ENCODE results near the gene TALDO1.

The TALDO1 gene

DNA sequence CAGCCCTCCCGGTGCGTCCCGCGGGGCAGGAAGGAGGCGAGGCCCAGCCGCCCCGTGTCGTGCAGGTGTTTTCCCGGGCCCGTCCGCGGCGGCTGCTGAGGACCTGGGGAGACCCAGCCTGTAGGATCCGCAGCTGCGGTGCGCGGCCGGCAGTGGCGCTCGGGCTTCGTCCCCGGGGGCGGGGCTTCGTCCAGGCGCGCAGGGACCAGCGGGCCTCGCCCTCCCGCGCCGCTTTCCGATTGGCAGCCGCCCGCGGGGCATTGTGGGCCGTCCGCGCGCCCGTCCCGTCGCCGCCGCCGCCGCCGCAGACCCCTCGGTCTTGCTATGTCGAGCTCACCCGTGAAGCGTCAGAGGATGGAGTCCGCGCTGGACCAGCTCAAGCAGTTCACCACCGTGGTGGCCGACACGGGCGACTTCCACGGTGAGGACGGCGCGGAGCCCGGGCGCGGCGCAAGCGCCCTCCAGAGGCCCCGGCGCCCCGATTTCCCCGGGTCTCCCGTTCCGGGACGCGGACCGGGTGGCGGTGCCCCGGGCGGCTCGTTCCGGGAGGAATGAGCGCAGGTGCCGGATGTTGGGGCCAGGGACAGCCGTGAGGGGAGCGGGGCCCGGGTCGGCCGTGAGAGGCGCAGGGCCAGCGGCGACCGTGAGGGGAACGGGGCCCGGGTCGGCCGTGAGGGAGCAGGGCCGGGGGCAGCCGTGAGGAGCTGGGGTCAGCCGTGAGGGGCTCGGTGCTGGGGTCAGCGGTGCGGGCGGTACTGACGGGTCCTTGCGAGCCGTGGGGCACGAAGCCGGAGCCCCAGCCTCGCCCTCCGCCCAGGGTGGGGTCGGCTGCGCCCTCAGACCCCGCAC, at the start of gene TALDO1:
Gene TALDO1 (plus strand): TSS at position 307 of the 849 bp plus-strand sequence. CDS start 18 bp downstream, at position 325.
- peak; percentile 63 to 92 (median 73) for DNase-seq (ENCODE audit: low read depth in 3 of 3)

- DNase-seq (ENCODE audit: low read depth in 3 of 3), result no peak
These were observed 49.4 kb upstream of the TALDO1 start for GRCh38 chr11:697811-698311.

GRCh38 chr11:698493-699115, 48.7 kb upstream of the TALDO1 start:
- DNase-seq (ENCODE audit: low read depth in 3 of 3), result no peak

GRCh38 chr11:699116-699508, 48.2 kb upstream of the TALDO1 start:
- DNase-seq (ENCODE audit: low read depth in 3 of 3), result no peak

DNA sequence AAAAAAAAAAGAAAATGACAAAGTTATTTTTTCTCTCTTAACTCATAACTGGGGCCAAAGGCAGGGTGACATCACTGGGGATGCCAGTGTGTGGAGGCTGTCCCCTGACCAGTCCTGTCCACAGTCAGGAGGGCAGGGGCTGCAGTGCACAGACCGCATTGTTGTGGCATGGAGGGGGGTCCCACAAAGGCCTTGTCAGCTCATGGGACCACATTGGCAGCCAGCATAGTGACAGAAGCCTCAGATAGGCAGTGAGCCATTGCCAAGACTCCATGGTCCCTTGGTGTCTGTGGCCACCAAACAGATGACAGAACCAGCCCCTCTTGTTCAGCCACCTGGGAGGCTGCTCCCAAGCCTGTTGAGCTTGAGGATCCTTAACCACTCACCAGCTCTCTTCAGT, 47.5 kb upstream of the TALDO1 start:
- no peak for DNase-seq (ENCODE audit: low read depth in 3 of 3)

- DNase-seq (ENCODE audit: low read depth in 3 of 3), result no peak
These were observed 45.4 kb upstream of the TALDO1 start for GRCh38 chr11:701741-702461.

DNA sequence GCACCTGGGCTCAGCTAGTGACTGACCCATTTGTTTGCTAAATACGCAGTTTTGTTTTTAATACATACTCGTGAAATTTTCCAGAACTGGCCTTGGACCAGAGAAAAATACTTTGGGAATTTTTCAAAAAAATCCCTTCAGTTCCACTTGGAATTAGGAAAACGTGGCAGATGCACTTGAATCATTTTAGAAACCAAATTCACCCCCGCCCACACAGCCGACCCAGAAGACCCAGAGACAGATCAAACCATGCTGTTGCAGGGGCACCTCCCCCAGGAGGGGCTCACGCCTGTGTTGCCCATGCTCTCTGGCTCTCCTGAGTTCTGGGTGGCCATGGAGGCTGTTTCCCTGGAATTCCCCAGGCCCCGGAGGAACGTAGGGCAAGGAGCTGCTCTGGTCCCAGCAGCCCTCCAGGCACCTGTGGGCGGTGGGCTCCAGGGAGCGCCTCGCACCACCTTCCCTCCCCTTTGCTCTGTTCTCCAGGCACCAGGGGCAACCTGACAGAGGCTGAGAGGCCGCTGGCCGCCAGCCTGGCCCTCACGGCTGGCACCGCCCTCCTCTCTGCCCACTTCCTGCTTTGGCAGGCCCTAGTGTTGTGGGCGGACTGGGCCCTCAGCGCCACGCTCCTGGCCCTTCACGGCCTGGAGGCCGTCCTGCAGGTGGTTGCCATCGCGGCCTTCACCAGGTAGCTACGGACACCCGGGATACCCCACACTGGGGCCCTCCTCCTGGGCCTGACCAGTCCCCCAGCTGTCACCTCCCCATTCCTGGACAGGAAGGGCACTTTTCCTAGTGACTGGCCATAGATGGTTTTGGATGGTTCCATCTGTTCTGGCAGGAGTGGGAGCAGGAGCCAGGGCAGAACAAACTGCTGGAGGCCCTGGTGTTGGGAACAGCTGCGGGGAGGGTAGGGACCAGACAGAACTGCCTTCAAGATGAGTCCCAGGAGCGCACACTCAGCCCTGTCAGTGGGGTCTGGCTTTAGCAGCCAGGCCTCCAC, 44.5 kb upstream of the TALDO1 start:
- no peak for DNase-seq (ENCODE audit: low read depth in 3 of 3)

DNA sequence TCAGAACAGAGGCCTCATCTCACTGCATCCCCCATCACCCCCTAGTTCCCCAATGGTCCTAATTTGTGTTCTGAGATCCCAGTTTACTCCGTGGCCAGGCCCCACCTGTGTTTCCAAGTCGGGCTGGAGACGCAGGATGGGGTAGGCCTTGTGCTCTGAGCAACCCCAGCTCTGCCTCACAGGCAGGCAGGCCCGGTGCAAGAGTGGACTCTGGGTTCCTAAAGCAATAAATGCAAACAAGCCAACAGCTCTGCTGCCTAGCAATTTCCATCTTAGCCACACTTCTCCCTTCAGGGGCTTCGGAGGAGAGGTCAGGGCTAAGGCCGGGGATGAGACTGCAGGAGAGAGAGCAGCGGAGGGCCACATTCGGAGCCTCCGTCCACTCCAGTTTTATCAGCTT, 43.8 kb upstream of the TALDO1 start:
- no peak for DNase-seq (ENCODE audit: low read depth in 3 of 3)

DNA sequence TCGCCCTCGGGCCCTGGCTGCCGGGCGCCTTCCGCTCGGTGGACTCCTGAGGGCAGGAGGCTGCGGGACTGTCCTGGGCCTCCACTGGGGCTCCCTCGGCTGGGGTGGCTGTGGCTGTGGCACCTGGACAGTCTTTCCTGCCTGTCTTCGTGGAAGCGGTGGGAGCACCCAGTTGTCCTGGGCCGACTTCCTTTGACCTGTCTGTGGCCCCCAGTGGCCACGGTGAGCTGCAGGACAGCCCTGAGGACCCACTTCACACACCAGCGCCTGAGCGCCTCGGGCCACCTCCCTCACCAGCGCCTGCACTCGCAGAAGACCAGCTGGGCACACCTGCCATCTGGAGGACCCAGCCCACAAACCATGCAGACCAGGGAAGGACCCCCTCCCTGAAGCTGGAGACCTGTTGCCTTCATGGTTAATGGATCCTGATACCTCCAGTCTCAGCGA, 43.0 kb upstream of the TALDO1 start:
- DNase-seq (ENCODE audit: low read depth in 3 of 3), result no peak

GRCh38 chr11:704781-705645, 42.3 kb upstream of the TALDO1 start:
- DNase-seq (ENCODE audit: low read depth in 3 of 3), result no peak

DNA sequence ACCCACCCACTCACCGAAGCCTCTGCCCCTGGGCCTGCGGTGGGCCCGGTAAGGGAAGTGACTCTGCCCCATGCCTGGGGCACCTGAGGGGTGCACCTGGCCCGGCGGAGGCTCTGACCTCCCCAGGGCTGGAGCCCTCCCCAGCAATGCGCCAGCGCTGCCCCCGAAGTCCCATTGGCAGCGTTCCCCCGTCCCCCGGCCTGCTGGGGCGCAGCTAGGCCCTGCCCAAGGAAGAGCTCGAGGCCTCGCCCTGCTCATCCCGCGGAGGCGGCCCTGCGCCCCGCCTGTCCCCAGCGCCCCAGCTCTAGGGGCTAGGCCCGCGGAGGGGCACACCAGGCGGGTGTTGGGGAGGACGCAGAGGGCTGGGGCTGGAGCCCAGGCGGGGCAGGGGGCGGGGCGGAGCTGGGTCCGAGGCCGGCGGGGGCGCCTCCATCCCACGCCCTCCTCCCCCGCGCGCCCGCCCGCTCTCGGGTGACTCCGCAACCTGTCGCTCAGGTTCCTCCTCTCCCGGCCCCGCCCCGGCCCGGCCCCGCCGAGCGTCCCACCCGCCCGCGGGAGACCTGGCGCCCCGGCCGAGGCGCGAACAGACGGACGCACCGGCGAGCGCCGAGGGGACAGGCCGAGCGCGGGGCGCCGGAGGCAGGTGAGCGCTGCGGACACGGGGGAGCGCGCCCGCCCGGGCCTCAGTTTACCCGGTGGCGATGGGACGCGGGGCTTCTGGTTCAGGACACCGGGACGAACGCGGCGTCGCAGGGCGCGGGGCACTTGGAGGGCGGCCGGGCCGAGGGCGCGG, 41.4 kb upstream of the TALDO1 start, which contains the start of gene EPS8L2:
Gene EPS8L2 (plus strand): TSS at position 586 of the 793 bp plus-strand sequence. CDS start 3,177 bp downstream, outside the sequence.
- DNase-seq (ENCODE audit: low read depth in 3 of 3), result no peak

GRCh38 chr11:706439-706956, 40.8 kb upstream of the TALDO1 start:
- DNase-seq (ENCODE audit: low read depth in 3 of 3), result no peak

DNA sequence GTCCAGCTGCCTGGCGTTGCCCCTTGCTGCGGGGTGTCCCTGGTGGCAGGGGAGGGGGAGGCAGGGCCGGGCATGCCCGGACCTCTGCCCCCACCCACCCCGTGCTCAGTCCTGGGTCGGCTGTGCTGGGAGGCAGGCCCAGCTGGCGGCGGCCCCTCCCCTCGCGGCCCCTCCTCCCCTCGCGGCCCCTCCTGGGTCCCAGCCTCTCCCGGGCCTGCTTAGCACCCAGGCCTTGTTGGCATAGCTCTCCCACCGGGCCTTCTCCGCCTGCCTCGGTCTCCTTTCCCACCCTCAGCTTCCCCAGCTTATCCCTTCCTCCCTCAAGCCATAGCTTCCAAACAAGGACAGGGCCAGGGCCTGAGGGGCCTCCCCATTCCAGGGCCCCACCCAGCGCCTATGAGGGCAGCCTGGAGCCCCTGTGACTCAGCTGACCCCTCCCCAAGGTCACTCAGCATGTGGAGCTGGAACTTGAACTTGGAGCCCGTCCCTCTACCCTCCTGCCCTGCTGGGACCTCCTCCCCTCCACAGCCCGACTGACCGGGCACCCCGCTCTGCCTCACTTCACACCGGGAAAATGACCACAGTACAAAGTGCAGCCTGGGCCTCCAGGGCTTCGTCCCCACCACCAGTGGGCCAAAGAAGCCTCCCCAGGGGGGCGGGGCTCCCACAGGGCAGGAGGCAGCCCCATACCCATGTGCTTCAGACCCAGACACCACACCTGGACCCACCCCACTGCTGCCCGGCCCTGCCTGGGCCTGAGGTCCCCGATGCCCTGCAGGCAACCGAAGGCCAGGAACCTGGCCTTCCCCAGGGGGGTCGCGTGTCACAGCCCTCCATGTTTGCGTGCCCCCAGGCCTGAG, 40.1 kb upstream of the TALDO1 start:
- DNase-seq (ENCODE audit: low read depth in 3 of 3), result no peak

DNA sequence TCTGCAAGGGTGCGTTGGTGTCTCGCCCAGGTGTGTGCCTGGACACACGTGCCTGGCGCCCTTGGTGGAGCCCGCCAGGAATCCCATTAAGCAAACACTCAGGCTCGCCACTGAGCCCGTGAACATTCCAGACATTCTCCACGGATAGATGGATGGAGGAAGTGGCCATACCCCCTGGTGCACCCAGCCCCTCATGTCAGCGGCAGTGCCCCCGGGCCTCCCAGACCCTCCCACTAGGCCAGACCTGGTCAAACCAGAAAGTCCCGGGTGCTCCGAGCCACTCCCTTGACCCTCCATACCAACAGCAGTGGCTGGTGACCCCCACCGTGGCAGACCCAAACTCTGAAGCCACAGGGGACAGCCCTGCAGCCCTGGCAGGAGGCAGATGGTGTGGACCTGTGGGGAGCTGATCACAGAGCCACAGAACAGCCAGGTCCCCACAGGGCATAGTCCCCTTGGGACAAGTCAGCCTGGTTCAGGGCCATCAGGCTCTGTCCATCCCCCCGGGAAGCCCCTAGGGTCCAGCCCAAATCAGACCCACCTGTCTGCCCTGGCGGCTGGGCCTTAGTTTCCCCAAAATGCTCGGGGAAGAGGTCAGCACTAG, 39.3 kb upstream of the TALDO1 start:
- no peak for DNase-seq (ENCODE audit: low read depth in 3 of 3)

DNA sequence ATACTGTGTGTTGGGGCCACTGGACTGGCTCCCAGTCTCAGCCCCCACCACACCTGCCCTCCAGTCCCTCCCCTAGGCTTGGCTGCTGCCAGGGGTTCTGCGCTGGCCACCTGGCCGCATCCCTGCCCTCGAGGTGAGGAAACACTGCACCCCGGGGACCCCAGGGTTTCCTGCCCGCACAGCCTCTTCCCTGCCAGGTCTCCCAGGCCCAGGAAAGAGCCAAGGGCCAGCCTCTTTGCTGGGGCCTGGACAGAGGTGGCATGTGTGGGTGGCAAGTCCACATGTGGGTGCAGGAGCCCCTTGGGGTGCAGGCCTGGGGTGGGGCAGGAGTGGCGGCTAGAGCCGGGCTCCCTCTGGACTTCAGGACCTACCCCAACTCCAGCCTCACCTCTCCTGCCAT, 38.8 kb upstream of the TALDO1 start:
- DNase-seq (ENCODE audit: low read depth in 3 of 3), result no peak

DNA sequence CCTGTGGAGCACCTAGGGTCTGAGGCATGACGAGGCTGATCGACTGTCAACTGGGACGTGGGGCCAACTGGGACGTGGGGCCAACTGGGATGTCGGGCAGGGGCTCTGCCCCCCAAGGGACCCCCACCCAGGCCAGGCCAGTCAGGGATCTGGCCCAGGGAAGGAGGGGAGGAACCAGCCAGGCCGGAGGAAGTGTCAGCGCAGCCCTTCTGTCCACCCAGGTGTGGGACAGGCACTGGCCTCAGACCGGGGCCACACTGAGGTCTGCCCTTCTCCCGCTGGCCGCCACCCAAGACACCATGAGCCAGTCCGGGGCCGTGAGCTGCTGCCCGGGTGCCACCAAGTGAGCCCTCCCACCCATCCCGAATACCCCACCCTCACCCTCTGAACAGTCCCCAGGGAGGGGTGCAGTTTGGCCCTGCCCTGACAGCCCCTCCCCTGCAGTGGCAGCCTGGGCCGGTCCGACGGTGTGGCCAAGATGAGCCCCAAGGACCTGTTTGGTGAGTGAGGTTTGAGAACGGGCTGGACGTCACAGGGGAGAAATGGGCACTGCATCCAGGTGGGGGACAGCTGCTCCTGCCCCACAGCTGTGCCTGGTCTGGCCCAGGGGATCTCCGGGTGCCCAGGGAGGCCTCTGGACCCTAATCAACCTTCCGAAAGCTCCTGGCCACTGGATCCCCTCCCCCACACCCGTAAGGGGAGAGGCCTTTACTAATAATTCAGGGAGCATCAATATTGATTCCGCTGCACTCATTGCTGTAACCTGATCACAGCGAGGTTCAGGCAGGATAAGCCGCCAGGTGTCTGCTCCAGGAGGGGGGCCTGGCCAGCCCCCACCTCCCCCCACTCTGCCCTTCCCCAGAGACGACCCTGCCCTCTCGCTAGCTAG, 37.9 kb upstream of the TALDO1 start:
- no peak for DNase-seq (ENCODE audit: low read depth in 3 of 3)

Data from stimulated activated CD4-positive, alpha-beta T cell treated with anti-CD3 and anti-CD28 coated beads, TNF-alpha, amount 100 ng/mL, for 24 hours (primary cell).